AG08396 (cell line): ENCODE results near the gene IL3.

ENCODE experiments used
- DNase-seq: peaks from one replicate; pipeline ENCODE4 v3.0.0; 2012; ENCODE audit warnings: low spot score, mixed read lengths

IL3 gene

DNA sequence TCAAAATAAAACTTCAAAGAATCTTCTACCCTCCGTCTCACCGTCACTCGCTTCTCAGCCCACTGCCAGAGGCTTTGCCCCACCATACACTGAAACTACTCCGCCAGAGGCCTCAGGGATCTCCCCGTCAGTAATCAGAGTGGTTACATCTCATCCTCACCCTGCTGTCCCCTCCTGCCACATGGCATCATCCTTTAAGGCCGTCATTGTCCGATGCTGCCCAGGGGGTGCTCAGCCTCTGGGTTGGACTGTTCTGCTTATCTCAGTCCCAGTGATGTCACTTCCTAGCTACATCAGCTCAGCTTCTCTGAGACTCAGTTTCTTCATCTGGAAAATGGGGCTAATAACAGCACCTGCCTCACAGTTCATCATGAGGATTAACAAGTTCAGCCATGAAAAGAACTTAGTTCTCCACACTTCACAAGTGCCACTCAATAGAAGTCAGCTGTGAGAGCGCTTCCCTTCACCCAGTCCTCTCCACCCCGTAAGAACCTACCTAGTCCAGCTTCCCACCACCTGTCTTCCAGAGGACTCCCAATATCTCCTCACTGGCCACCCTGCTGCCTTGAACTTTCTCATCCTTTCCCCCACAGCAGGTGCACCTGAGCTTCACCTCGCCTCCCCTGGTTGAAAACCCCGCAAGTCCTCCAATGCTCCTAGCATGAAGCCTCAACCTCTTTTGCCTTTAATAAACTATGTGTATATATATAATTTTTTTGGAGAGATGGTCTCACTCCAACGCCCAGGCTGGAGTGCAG, 2.8 kb upstream of the IL3 start:
- no peak for DNase-seq

DNA sequence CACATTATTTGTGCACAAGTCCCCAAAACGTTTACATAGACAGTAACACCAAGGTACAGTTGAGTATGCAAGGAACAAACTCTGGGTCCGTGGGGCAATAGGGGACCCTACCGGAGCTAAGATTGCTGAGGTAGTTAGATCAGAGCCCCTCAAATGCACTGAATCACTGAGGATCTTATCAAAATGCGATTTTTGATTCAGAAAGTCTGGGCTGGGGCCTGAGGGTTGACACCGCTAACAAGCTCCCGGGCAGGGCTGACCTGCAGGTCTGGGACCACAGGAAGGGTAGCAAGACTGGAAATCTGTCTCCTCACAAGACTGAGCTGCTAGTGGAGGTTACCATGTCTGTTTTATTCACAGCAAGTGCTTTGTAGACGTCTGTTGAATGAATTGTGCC, 1.8 kb upstream of the IL3 start:
- no peak for DNase-seq

DNA sequence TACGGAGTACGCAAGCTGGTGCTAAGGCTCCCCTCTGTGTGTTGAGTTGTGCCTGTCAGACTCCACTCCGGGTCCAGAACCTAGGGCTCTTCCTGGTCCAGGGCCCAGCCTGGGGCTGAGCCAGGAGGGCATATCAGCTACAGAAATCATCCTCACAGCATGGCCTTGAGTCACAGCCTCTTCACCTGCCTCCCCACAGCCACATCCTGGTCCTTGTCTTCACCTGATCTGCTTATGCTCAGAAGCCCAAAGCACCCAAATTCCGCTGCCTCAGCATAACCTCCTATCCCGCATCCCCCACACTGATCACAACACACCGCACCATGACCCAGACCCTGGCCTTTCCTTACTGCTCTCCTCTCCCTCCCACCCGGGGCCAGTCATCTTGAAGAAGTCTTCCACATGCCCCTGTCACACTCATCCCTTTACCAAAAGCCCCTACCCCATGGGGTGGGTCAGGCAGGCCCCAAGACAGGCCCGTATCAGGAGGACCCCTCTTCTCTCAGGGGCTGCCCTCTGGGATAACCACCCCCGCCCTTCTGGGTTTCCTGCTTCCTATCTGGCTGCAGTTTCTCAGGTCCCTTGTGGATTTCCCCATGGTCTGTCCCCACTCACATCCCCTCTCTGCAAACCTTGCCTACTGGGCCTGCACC, 1.3 kb upstream of the IL3 start:
- DNase-seq: no peak

DNA sequence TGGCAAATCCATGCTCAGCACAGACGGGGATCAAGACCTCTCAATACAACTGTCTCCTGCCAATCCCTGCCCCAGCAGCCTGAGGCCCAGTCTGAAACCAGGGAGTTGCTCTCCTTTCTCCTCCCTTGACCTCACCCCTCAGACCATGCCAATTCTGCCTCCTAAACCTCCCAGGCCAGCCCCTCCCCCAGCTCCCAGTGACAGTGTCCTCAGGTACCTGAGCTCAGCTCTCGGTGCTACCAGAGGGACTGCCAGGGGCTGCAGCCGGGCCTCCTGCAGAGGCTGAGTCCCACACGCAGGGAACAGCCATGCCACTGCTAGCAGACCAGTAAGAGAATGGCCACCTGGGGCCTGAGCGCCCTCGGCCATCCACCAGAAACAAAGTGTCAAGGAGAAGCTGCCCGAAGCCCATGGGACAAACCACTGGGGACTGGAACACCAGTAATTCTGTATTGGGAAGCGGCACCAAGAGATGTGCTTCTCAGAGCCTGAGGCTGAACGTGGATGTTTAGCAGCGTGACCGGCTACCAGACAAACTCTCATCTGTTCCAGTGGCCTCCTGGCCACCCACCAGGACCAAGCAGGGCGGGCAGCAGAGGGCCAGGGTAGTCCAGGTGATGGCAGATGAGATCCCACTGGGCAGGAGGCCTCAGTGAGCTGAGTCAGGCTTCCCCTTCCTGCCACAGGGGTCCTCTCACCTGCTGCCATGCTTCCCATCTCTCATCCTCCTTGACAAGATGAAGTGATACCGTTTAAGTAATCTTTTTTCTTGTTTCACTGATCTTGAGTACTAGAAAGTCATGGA, 557 bp upstream of the IL3 start:
- no peak for DNase-seq

DNA sequence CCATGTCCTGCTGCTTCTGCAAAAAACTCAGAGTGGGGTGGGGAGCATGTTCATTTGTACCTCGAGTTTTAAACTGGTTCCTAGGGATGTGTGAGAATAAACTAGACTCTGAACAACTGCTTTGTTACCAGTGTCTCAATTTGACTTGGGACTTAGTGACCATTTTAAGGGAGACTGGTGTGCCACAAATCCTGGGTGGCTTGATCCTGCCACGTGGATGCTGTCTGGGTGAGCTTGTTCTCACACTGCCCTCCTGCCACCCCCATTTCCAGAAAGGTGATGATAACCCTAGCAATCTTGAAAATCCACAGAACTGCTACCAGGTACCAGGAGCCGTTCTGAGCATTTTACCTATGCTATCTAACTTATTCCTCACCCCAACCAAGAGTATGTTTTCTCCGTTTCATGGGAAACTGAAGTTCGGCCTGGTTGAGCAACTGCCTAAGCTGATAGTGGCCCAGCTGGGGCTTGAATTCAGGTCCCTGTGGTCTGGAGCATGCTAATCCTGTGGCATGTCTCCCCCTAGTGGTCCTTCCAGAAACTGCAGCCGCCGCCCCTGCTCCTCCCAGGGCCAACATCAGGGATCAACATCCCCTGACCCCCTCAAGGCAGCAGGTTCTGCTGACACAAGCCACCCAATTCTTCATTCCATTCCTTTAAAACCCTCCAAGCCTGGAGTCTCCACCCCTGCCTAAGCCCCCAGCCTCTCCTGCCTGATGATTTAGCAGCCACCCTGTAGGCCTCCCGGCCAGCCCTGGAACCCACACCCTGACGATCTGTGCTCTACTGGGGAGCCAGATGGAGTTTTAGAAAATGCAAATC, 2.8 kb downstream of the IL3 start:
- peak; percentile 81 for DNase-seq

DNA sequence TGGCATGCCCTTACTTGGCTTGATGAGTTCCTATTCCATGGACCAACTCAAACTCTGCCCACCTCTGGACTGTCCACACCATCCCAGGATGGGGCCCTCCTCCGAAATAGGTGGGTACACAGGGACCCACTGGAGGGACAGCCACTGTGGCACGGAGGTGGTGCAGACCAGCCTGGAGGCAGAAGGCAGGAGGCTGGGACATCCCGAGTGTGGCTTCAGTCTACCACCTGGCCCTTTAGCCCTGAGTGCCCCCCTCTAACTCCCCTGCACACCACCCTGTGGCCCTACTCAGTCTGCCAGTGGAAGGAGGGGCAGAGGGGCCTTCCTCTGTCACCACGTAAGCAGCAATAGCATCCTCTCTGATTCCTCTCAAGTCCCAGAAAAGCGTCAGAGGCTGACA, 3.7 kb downstream of the IL3 start:
- no peak for DNase-seq

DNA sequence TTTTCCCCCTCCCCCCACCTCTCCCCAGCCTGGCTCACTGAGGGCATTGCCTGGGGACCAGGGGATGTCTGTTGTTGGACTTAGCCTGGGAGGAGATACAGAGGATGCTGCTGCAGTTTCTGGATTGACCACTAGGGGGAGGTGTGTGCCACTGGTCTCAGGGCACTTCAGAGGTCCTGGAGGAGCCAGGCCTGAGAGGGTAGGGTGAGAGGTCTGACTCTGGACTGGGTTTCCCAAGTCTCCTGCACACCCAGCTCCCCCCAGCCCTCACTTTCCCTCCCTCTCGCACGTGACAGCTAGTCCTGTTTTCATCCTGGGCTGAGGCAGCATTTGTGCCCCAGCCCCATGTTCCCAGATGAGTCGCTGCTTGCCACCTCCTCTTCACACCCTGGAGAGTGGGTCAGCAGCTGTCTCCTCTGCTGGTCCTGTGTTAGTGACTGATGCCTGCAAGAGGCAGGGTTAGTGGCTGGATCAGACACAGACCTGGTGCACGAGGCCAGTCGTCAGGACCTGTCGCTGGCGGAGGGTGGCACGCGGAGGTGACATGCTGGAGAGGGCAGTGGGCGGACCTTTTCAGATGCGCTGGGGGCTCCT, 4.4 kb downstream of the IL3 start:
- peak; percentile 86 for DNase-seq

DNA sequence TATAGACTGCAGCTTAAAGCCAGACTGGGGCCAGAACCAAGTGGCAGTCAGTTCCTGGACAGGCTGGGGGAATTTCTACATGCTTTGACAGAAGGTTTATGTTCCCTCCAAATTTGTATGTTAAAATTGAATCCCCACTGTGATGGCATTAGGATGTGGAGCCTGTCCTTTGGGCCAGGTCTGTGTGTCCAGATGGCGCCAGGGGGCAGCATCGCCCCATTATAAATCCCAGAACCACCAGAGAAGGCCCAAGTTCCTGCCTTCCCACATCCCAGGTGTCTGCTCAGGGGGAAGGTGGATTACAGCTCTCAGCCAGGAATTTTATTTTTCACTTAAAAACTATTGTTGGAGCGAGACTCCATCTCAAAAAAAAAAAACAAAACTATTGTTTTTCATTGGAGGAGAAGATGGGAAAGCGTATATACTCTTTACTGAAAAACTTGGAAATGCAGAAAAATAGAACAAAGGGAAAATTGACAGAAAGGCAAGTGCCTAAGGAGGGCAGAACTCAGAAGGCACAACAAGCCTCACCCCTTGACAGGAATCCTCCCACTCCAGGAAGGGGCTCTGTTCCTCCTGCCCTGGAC, 5.0 kb downstream of the IL3 start:
- peak; percentile 78 for DNase-seq

DNA sequence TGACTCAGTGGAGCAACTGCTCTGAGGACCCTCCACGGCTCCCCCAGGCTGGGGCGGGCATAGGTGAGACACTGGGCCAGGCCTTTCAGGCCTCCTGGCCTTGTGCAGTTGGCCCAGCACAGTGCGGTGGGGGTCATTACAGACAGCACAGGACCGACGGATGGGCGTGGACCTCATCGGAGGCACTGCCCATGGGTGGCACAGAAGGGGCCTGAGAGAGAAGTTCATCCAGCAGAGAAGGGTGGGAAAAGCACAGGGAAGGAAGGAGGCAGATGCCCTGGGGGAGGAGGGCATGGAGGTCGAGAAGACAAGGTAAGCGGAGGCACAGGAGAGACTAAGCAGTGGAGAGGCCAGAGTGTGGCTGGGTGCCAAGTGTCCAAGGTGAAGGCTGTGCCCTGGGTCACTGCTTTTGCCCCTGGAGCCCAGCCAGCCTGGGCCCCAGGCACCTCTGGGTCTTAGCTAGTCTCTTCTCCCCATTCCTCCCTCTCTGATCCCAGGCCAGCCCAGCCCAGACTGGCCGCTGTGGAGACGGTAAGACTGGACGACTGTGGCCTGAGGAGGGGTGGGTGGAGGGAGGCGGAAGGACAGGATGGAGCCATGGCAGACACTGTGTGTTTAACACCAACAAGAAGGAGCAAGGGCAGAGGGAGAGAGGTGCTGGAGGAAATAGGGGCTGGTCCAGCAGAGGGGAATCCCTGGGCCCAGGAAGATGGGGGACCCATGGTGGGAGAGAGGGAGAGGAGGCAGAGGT, 5.7 kb downstream of the IL3 start:
- no peak for DNase-seq

DNA sequence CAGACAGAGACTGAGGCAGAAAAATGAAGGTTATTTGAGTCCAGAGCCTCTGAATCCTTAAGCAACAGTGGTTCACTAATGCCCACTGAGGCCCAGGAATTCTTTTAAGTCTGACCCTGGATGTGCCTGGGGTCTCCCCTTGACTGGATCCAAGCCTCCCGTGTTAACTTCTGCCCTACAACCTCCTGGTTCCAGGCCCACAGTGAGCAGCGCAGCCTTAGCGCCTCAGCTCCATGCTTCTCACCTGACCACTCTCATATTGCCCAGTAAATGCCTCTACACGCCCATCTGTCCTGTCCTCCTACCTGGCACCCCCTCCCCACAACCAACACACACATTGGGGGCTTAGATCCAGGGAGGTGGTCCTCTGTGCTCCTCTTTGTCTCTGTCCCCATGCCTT, 6.4 kb downstream of the IL3 start:
- DNase-seq: no peak

DNA sequence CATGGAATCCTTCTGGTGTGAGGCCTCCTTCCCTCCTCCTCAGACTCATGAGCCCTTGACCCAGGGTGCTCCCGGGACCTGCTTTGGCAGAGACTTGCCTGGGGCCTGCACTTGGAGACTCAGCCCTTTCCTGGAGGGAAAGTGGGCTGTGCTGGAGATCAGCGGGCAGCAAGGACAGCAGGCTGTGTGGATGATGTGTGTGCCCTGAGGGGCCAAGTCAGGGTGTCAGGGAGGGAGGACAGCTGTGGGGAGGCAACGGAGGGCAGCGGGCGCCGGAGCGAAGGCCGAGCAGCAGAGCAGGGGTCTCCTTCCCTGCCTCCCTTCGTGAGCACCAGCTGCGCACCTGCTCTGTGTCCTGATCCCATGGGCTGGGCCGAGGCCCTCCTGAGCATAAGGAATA, 7.0 kb downstream of the IL3 start:
- DNase-seq: no peak

DNA sequence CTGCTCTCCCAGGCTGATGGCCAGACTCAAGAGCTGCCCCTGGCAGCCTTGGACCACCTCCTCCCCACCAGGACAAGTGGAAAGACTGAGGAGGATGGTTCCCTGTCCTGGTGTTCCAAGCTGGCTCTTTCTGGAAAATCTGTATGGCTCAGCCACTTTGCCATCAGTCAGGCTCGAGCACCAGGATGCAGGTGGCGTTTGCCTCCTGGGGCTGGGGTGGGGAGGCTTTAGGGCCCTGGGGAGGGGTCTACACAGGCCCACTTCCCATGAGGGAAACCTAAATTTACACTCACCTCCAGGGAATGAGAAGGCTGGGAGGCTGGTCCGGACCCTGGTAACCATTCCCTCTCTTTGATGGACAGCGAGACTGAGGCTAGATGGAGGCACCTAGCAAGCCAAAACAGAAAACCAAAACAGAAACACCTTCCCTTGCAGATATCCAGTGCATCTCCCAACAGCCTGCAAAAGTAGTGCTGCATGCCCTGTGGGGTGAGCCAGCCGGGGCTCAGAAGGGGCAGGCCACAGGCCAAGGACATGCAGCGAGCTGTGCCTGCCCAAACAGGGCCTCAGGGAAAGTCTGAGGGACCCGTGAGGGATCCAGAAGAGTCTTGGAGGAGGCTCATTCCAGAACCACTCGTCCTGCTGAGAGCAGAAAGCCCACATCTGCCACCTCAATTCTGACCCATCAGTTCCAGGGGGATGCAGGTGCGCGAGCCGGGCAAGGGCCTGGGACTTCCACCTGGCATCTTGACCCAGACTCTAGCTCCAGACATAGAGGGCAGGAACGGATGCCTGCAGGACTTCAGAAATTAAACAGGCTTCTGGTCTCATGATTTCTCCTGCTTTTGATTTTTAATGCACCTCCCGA, 7.7 kb downstream of the IL3 start:
- DNase-seq: no peak

DNA sequence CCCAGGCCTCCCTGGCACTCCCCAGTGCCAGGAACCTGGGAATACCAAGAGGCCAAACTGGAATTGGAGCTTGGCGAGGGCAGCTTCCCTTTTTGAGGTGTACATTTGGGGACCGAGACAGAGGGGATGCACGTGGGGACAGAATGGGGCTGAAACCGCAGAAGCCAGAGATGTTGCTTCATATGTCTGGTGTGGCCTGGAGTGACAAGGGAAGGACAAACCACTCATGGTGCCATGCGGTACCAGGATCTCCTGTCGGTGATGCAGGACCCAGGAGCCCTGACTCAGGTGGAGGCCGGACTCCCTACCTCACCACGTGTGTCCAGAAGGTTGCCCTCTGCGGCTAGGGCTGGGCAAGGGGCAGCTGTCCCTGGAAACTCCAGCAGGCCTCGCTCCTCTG, 9.1 kb downstream of the IL3 start:
- DNase-seq: no peak

DNA sequence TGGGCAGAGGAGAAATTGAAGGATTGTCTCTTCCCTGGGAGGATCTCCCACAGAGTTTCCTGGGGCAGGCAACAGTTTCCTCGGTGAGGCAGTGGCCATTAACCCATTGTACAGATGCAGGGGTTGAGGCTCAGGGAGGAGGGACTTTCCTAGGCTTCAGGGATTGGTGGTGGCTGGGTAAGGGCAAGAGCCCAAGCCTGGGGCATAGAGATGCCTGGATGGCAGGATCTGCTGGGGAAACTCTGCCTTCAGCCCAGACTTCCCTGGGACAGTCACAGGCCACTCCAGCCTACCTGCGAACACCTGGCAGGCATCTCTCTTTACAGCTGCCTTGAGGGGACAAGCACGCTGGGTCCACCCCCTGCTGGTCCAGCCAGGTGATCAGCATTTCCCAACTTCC, 9.5 kb downstream of the IL3 start:
- no peak for DNase-seq

DNA sequence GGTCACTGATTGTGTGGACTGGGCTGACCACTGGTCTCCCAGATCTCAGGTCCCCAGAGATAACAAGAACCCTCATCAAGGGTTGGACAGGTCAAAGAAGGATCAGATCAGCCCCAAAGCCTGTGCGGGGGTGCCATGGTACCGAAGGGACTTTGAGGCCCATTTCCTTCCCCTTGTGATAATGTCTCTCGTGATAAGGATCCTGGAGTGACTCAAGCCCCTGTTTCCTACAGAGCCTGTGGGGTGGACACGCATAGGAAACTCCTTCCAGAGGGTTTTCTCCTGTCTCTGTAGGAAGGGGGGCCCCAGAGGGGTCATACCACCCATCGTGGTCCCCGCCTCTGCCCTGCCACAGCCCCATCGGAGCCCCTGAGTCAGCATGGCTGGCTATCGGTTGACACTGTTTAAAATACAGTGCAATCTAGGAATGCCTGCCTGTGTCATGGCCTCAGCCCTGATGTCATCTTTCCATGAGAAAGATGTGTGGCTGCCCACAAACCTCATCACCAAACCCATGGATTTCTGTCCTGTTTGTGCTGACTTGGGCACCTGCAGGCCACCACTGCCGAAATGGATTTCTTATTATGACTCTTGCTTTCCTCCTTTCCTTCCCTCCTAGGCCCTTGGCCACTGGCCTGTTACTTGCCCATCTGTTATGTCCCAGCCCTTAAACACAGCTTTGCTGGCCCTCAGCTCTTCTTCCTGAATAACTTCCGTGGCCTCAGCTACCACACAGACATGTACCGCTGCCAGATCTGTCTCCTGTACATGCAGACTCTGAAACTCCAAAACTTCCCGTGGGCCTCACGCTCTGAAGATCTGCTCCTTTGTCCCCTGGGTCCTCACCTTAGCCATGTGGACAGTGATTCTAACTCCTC, 10.2 kb downstream of the IL3 start:
- peak; percentile 73 for DNase-seq

DNA sequence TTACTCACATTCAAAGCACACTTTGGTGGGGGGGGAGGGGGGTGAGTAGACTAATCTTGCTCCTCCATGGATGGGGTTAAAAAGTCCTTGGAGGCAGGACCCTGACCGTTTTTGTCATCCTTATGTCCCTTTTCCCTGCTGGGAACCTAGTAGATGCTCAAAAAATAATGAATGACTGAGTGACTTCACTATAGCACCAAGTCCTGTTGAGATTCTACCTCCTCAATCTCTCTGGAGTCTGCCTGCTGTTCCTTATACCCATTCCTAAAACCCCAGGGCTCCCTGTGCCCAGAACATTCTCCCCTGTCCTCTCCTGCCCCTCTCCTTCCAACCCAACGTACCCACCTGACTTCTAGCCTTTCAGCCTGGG, 10.9 kb downstream of the IL3 start:
- no peak for DNase-seq

DNA sequence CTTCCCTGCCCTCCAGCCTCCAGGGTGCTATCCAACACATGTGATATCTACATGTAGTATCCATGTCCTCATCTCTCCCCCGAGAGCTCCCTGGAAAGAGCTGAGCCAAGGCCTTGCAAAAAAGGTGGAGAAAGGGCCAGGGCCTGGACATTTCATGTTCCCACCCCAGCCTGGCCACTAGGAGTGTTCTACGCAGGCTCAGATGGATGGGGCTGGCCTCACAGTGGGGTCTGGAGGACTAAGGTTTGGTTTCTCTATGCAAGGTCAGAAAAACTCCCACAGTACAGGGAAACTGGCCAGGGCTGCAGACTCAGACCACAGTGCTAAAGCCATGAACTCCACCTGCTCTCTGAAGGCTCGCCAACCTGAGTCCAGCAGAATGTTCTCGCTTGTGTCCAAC, 11.6 kb downstream of the IL3 start:
- DNase-seq: no peak

DNA sequence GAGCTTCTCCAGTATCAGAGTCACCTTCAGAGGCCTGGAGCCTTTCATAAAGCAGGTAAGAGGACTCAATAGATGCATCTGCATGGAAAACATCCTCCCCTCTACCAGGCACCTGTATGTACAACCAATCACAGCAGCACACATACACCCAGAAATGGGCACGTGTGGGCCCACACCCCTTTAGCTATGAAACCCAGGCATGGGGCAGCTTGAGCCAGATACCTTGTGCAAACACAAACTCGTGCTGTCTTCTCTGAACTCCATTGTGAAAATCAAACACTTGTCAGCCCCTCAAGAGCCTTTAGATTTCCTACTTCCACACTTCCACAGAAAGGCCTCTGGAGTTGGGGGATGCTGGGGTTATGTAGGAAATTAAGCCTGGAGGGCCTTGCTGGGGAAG, 12.1 kb downstream of the IL3 start:
- DNase-seq: no peak
